ENCODE measurements around the gene PIP5KL1. TPM values are rescaled to one million over a fixed set of nuclear protein-coding genes. Genes with fewer than 3 reads are reported as not detected.

PIP5KL1 gene
- total and polyA plus RNA-seq, 2 of the 8 experiments (the other 6 are each of a cell fraction or from before 2014, with no cell fraction given): 13.4 to 15.4 TPM

DNA sequence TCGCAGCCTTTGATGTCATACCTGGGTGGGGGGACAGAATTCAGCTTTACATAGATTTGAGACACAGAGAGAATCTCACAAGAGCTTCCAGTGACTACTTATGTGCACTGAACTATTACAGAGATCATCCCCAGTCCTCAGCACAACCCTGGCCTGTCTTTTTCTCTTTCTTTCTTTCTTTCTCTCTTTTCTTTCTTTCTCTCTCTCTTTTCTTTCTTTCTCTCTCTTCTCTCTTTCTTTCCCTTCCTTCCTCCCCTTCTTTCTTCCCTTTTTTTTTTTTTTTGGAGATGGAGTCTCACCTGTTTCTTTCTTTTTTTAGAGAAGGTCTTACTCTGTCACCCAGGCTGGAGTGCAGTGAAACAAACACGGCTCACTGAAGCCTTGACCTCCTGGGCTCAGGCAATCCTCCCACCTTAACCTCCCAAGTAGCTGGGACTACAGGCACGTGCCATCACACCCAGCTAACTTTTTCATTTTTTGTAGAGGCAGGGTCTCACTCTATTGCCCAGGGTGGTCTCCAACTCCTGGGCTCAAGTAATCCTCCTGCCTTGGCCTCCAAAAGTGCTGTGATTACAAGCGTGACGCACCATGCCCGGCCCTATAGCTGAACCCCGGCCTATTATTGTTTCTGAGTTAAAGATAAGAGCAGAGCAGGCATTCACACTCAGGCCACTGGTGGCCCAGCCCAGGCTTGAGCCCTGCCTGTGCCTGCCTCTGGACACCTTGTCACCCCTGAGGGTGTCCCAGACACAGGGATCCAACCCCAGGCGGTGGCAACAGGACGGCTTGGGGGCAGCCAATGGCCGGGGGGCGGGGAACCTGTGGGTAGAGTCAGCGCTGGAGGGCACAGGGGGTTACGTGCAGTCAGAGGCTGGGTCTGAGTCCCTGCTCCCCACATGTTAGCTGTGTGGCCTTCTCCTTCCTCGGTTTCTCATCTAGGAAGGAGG is 4.3 kb downstream of the PIP5KL1 start (continued):
- TF ChIP-seq TCF12 (IDR thresholded peaks at IDR 0.05; ENCODE audit: low read depth, low read length) (no peak), TAF1 (IDR thresholded peaks at IDR 0.05; ENCODE audit: low read depth, low read length) (no peak), CBX5 (IDR thresholded peaks at IDR 0.05; ENCODE audit: low read depth, low read length) (no peak), MAFK (IDR thresholded peaks at IDR 0.05; ENCODE audit: low read depth, low read length) (no peak), RAD21 (IDR thresholded peaks at IDR 0.05 in 1 of 2, conservative IDR thresholded peaks at IDR 0.05 in 1 of 2; ENCODE audit: low read depth in 2 of 2, low read length in 2 of 2) (no peak), POLR2AphosphoS5 (IDR thresholded peaks at IDR 0.05; ENCODE audit: low read depth, low read length) (no peak), HDAC6 (IDR thresholded peaks at IDR 0.05; ENCODE audit: low read depth, low read length) (no peak)
